OCI-M2 (cell line): Measurements from ENCODE around the gene CTXN3.

Experiments
- DNase-seq: peaks from one replicate; lab custom pipeline; 2025; ENCODE audit not compliant: unreplicated experiment; lab: John Stamatoyannopoulos, UW

Gene CTXN3

DNA sequence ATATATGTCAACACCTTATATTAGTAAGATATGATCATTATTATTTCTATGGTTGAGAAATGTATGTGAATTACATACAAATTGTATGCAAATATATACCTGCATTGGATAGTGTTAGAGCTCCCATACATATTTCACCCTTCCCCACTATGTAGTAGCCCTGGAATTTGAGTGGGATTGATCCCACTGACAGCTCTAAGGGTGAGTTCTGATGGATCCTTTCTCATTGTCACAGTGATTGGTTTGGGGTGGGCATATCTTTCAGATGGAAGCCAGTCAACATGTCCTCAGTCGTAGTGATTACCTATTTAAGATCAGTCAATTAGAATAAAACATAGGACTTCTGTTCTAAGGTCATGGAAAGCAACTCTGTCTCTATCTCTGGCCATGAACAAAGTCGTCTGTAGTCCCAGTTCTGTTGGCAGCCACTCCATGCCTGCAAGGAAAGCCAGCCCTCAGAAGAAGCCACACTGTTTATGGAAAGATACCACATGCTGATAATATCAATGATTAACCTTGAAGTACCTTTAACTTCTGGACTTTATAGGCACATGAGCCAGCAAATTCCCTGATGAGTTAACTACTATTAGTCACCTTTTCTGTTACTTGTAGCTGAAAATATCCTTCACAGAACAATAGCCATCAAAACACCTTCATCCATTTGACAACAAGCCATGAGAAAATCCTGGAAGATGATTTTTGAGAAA lies 49.2 kb downstream of the CTXN3 start:
- no peak for DNase-seq

- no peak for DNase-seq
Measured at GRCh38 chr5:127699416-127699815, 50.5 kb downstream of the CTXN3 start.

DNA sequence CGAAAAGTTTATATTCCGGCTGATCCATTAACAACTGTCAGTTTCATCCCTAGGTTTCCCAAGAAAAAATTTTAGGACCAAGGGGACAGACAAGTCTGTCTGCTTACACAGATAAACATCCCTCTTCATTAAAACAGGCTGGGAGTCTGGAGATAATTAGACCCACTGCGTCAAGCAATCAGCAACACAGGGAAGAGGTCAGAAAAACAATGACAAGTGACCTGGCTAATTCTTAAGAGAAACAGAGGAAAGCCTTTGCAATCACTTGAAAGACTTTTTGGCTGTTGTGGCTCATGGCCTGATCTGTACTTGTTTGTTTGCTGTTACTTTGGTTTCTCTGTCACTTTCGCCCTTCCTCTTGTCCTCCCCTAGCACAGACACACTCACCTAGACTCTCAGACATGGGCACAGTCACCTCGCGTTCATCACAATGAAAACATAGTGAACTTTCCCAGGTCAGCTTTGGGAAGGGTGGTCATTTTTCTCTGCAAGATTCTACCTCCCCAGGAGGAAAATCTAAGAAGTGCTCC lies 51.4 kb downstream of the CTXN3 start:
- no peak for DNase-seq

DNA sequence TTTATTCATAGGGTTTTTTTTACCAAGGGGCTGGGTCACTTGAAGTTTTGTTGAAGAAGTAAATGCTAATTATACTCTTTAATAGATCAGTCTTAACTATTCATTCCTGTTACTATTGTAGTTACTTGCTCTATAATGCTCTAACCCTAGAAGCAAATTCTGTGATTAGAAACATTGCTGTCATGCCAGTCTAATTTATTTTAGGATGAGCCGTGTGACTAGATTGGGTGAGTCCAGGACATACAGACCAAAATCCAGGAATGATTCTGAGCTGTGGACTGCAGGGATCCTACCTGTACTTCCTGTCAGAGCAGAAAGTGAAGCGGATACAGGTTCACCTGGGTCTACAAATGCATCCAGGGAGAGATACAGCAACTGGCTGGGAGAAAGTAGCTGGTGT lies 53.6 kb downstream of the CTXN3 start:
- no peak for DNase-seq

DNA sequence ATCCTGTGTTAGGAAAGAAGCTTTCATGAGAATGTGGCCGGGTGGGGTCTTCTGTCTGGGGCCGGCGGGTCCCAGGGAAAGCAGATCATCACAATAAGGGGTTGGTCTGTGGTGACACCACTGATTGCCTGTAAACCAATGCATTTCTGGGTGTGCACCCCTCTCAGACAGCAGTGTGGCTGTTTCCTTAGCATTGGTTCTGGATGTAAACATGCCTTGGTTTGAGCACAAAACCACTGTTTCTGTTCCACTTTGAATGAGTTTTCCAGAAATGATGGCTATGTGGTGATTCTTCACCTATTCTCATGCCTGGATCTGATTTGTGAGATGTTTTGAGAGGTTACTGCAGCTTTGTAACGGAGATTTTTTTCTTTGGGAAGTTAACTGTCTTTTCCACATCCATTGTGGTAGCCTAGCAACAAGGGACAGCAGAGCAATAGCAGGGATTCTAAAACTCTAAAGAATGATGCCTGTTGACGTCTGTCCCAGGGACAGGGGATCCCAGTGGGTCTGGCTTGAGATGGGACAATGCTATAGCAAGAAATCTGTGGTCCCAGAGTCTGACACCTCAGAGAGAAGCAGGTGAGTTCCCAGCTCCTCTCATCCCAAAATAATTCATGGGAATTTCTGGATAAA lies 54.2 kb downstream of the CTXN3 start, which contains the start of gene CCDC192:
CCDC192 (plus strand) TSS at position 466 of the 636 bp plus-strand sequence; CDS start at position 521, 55 bp downstream.
- no peak for DNase-seq

GRCh38 chr5:127705120-127705892 lies 56.4 kb downstream of the CTXN3 start:
- no peak for DNase-seq

- no peak for DNase-seq
Measured at GRCh38 chr5:127706691-127707090, 57.8 kb downstream of the CTXN3 start.

DNA sequence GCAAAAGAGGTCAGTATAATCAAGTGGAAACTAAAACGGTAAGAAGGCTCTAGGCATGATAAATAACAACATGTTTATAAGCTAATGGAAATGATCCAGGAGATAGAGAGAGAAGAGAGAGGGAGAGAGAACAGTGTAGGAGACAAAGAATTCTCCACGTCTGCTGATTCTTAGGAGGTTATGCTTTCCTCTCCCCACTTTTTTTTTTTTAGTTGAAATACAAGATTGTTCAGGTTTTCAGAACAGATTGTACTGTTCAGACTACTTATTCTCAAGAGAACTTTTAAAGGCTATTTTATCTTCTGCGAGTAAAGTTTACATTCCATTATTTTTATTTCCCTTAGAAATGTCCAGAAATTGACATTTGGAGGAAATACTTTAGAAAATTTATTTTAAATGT lies 58.3 kb downstream of the CTXN3 start:
- DNase-seq: no peak
